ENCODE results near the gene GOPC. TPM values are rescaled to one million over a fixed set of nuclear protein-coding genes. Genes with fewer than 3 reads are reported as not detected.

Gene GOPC
- total and polyA plus RNA-seq, 2 of the 13 experiments (the other 11 are each of a cell fraction or from before 2014, with no cell fraction given) = 20.9 to 41.5 TPM

- in situ Hi-C loops (cut with HindIII; ENCODE audit: extremely low pct_ligation_motif_present, low pct_unique_long_range_greater_than_20kb) = loop anchor here (5.0 to 25.0 kb wide), 2 partner anchors 256 to 641 kb away; no protein-coding TSS in a partner anchor
- H3K4me1 ChIP-seq (ENCODE audit: insufficient read depth, low read length) = peaks cover 28% of the 10 kb centered on the region
- intact Hi-C loops (cut with micrococcal nuclease; ENCODE audit: unreplicated experiment) = loop anchor here (1.0 to 10.0 kb wide), 5 partner anchors 46 to 232 kb away; partner anchors contain the start of gene NUS1
- H2AFZ ChIP-seq (ENCODE audit: low read length) = peak overlapping the region; percentile 100
- no peaks in the 10 kb centered on the region; a peak in 1 of 5 replicates for H3K27me3 ChIP-seq (ENCODE audit: control insufficient read depth in 1 of 2, insufficient read depth in 2 of 2, low read length in 2 of 2)
- DNase-seq (ENCODE audit: low spot score) (no peak), FAIRE-seq (no peak), ATAC-seq (no peak)
- ChIA-PET POLR2A (interaction anchor here (0.5 to 2.5 kb wide), 21 partner anchors 9 to 252 kb away, joined by 3 to 64 read pairs (median 5); partner anchors contain the start of gene DCBLD1), CTCF (ENCODE audit: low intra/inter-chr PET ratio, low total read pairs) (interaction anchor here (2.8 kb wide), 1 partner anchor 153 kb away, joined by 35 read pairs; no protein-coding TSS in a partner anchor)
- H3K9ac ChIP-seq (ENCODE audit: insufficient read depth, low read depth, low read length) = peak overlapping the region; percentile 90
- H3K4me2 ChIP-seq (ENCODE audit: low read depth, low read length) = peak overlapping the region; percentile 93
- H3K79me2 ChIP-seq (ENCODE audit: insufficient read depth, low read length) = peaks cover 38% of the 10 kb centered on the region
- H3K9me3 ChIP-seq (ENCODE audit: low read length) = no peaks in the 10 kb centered on the region
- peak overlapping the region; percentile 79 to 88 (median 83); a peak in 5 of 6 replicates for H3K4me3 ChIP-seq (replicated peaks in 1 of 3; ENCODE audit: insufficient read depth in 1 of 3, low read depth in 2 of 3, low read length in 3 of 3)
- H4K20me1 ChIP-seq (ENCODE audit: insufficient read depth, low read length) = peaks cover 10% of the 10 kb centered on the region
- peak overlapping the region; percentile 89 for H3K27ac ChIP-seq (ENCODE audit: extremely low read length, insufficient read depth, low read length)
- WGBS (ENCODE audit: low lambda C conversion rate) = 90% methylated on average over 12 of the region's 12 CpGs
- H3K36me3 ChIP-seq (replicated peaks in 1 of 2; ENCODE audit: control insufficient read depth in 1 of 2, insufficient read depth in 2 of 2, low read length in 2 of 2) = peaks cover 0 to 6% of the 10 kb centered on the region in 2 experiments; a peak in 3 of 5 replicates
- BruUV-seq (replicated peaks) = TSS peak; percentile 98
- TF ChIP-seq NFIB (CRISPR knock-in tag; IDR thresholded peaks at IDR 0.05; ENCODE audit: borderline replicate concordance) = 0 out of 2 replicates have a peak, but pooled peaks have one; percentile 42
- TF ChIP-seq ZNF251 (CRISPR knock-in tag; IDR thresholded peaks at IDR 0.05) = no peak
- TF ChIP-seq ZNF589 (CRISPR knock-in tag; conservative IDR thresholded peaks at IDR 0.05) = peak; percentile 2; the same call in 1 of the 2 replicates
- TF ChIP-seq ZNF337 (CRISPR knock-in tag; IDR thresholded peaks at IDR 0.05; ENCODE audit: borderline replicate concordance, low read depth) = 0 out of 2 replicates have a peak, but pooled peaks have one; percentile 0
- TF ChIP-seq ZBTB33 (CRISPR knock-in tag; IDR thresholded peaks at IDR 0.05) = 0 out of 2 replicates have a peak, but pooled peaks have one; percentile 1
- 0 out of 2 replicates have a peak, but pooled peaks have one; percentile 16 for TF ChIP-seq ZBTB3 (CRISPR knock-in tag; IDR thresholded peaks at IDR 0.05; ENCODE audit: borderline replicate concordance, low read depth)
- TF ChIP-seq, protein P1, sequence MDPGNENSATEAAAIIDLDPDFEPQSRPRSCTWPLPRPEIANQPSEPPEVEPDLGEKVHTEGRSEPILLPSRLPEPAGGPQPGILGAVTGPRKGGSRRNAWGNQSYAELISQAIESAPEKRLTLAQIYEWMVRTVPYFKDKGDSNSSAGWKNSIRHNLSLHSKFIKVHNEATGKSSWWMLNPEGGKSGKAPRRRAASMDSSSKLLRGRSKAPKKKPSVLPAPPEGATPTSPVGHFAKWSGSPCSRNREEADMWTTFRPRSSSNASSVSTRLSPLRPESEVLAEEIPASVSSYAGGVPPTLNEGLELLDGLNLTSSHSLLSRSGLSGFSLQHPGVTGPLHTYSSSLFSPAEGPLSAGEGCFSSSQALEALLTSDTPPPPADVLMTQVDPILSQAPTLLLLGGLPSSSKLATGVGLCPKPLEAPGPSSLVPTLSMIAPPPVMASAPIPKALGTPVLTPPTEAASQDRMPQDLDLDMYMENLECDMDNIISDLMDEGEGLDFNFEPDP (CRISPR knock-in tag; conservative IDR thresholded peaks at IDR 0.05) = 0 out of 2 replicates have a peak, but pooled peaks have one; percentile 76
- 0 out of 2 replicates have a peak, but pooled peaks have one; percentile 7 for TF ChIP-seq ZMYM2 (CRISPR knock-in tag; IDR thresholded peaks at IDR 0.05)
- TF ChIP-seq, protein P2, sequence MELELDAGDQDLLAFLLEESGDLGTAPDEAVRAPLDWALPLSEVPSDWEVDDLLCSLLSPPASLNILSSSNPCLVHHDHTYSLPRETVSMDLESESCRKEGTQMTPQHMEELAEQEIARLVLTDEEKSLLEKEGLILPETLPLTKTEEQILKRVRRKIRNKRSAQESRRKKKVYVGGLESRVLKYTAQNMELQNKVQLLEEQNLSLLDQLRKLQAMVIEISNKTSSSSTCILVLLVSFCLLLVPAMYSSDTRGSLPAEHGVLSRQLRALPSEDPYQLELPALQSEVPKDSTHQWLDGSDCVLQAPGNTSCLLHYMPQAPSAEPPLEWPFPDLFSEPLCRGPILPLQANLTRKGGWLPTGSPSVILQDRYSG (CRISPR knock-in tag; IDR thresholded peaks at IDR 0.05) = no peak
- TF ChIP-seq, protein P3, sequence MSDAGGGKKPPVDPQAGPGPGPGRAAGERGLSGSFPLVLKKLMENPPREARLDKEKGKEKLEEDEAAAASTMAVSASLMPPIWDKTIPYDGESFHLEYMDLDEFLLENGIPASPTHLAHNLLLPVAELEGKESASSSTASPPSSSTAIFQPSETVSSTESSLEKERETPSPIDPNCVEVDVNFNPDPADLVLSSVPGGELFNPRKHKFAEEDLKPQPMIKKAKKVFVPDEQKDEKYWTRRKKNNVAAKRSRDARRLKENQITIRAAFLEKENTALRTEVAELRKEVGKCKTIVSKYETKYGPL (CRISPR knock-in tag; IDR thresholded peaks at IDR 0.05) = no peak
- TF ChIP-seq MXD3 (CRISPR knock-in tag; IDR thresholded peaks at IDR 0.05) = no peak
- TF ChIP-seq CBX5 (CRISPR knock-in tag; IDR thresholded peaks at IDR 0.05; ENCODE audit: borderline replicate concordance) = 0 out of 2 replicates have a peak, but pooled peaks have one; percentile 5
- 0 out of 2 replicates have a peak, but pooled peaks have one; percentile 25 for TF ChIP-seq ZNF430 (CRISPR knock-in tag; IDR thresholded peaks at IDR 0.05)
- TF ChIP-seq WIZ (CRISPR knock-in tag; IDR thresholded peaks at IDR 0.05) = 0 out of 2 replicates have a peak, but pooled peaks have one; percentile 10
Measured at GRCh38 chr6:117602899-117603588, 733 bp upstream of the GOPC start.
